HT-29 (cell line): ENCODE measurements around the gene NUMA1. TPM values are rescaled to one million over a fixed set of nuclear protein-coding genes. Genes with fewer than 3 reads are reported as not detected.

Source experiments
- DNase-seq: peaks from one replicate; pipeline ENCODE4 v3.0.0-alpha.2; 2015; ENCODE audit warnings: low spot score
- small RNA-seq: library from RNA; depleted of rRNA; stranded (forward); fragments of <200 nt; gene quantifications from one replicate; pipeline ENCODE3, GENCODE V24; 2014
- total RNA-seq: library from RNA; depleted of rRNA; stranded (reverse); fragments of >200 nt; shearing (Covaris generic); gene quantifications from 2 replicates; pipeline ENCODE4 v1.2.3, GENCODE V29; 2014; rRNA removed

Gene NUMA1
- total RNA-seq, 1 experiment from 2014 or later, result 241 TPM

- no peak for DNase-seq
Measured at GRCh38 chr11:71971680-71972079, 108.7 kb downstream of the NUMA1 start.

- DNase-seq, result no peak
Measured at GRCh38 chr11:71964641-71965040, 115.7 kb downstream of the NUMA1 start.

GRCh38 chr11:71963468-71963867, 116.9 kb downstream of the NUMA1 start:
- no peak for DNase-seq

- DNase-seq, result no peak
Measured at GRCh38 chr11:71962428-71963038, 117.8 kb downstream of the NUMA1 start.

GRCh38 chr11:71955898-71956456, 124.4 kb downstream of the NUMA1 start:
- DNase-seq, result no peak

Small RNA genes lying within 50 kb of the gene (small RNA-seq; reads per million reads assigned to genes)
- gene MIR3165 (not detected), gene RNU6-72P (not detected)

Other genes starting within 250 kb of the NUMA1 start
- gene DEFB108B, start 247.3 kb downstream of the NUMA1 start, total RNA-seq, result not detected in 2 replicates
- not detected in 2 replicates for gene DEFB131B, start 202.1 kb downstream of the NUMA1 start, total RNA-seq
- 10.7 and 16.4 TPM in 2 replicates for gene XNDC1N, start 151.9 kb downstream of the NUMA1 start, total RNA-seq
- gene RNF121, start 151.5 kb downstream of the NUMA1 start, total RNA-seq, result 28.1 and 31.7 TPM in 2 replicates
- 3.4 and 5.8 TPM in 2 replicates for gene IL18BP, start 81.6 kb downstream of the NUMA1 start, total RNA-seq
- 26.4 and 33.5 TPM in 2 replicates for gene LRRC51, start 308 bp upstream of the NUMA1 start, total RNA-seq
- 143 and 161 TPM in 2 replicates for gene LAMTOR1, start 22.8 kb upstream of the NUMA1 start, total RNA-seq
- 0.08 TPM in 1 of 2 replicates, not detected in the other for gene TOMT, start 25.4 kb upstream of the NUMA1 start, total RNA-seq
- 81.1 and 85.9 TPM in 2 replicates for gene ANAPC15, start 32.2 kb upstream of the NUMA1 start, total RNA-seq
- not detected in 2 replicates for gene FOLR3, start 55.2 kb upstream of the NUMA1 start, total RNA-seq
- 6.1 and 6.2 TPM in 2 replicates for gene FOLR1, start 111.6 kb upstream of the NUMA1 start, total RNA-seq
- gene FOLR2, start 136.3 kb upstream of the NUMA1 start, total RNA-seq, result not detected in 2 replicates
- 97.2 and 133 TPM in 2 replicates for gene INPPL1, start 144.2 kb upstream of the NUMA1 start, total RNA-seq
- not detected in 2 replicates for gene PHOX2A, start 163.6 kb upstream of the NUMA1 start, total RNA-seq